B cell (primary cell): ENCODE measurements around the gene CCDC146. TPM values are rescaled to one million over a fixed set of nuclear protein-coding genes. Genes with fewer than 3 reads are reported as not detected.

Experiments
- ATAC-seq: fragments of 200-7000 bp; cut with Tn5 transposase; one replicate; pipeline ENCODE4 v1.10.0; 2021; ENCODE audit warnings: low read depth, mild to moderate bottlenecking, moderate number of reproducible peaks, moderate library complexity
- CTCF ChIA-PET: fragments of 350-600 bp; sonication (Branson Sonifier 250); formaldehyde crosslinking; loops from one replicate; lab custom pipeline; 2021; ENCODE audit warnings: antibody characterized with exemption, inconsistent platforms; lab: Charles Lee
- POLR2A ChIA-PET: fragments of 350-600 bp; sonication (Branson Sonifier 250); formaldehyde crosslinking; loops from one replicate; lab custom pipeline; 2021; ENCODE audit warnings: antibody characterized with exemption; lab: Charles Lee
- DNase-seq: peaks from one replicate; pipeline ENCODE4 v3.0.0; 2013
- H2AFZ ChIP-seq: 2 replicates; pipeline ENCODE4 v1.6.1; 2012; ENCODE audit warnings: mild to moderate bottlenecking, low read depth, low read length; ENCODE audit not compliant: insufficient read depth, poor library complexity, severe bottlenecking
- H3K27ac ChIP-seq, 2 donors: 1 replicate in 1 of 2; 2 replicates in 1 of 2; pipeline ENCODE4 v1.5.1; 2012 to 2013; ENCODE audit warnings: low read length in 2 of 2, mild to moderate bottlenecking in 2 of 2, moderate library complexity in 1 of 2
- H3K27me3 ChIP-seq, 4 experiments: fragments of 200-600 bp in 1 of 4; sonication (generic) in 1 of 4; replicated peaks in 1 of 4; 1 replicate in 2 of 4; 2 replicates in 2 of 4; pipeline versions ENCODE4 v1.6.1 to v1.7.0; 2013 to 2016; ENCODE audit warnings: low read length in 3 of 4, mild to moderate bottlenecking in 2 of 4, mixed read lengths in 1 of 4, moderate library complexity in 1 of 4; ENCODE audit not compliant: insufficient read depth in 4 of 4, control insufficient read depth in 3 of 4; ENCODE audit errors: control extremely low read depth in 1 of 4
- H3K36me3 ChIP-seq, 2 experiments: replicated peaks in 1 of 2; 1 replicate in 1 of 2; 2 replicates in 1 of 2; pipeline versions ENCODE4 v1.6.1 to v1.7.1; 2013; ENCODE audit warnings: low read length in 1 of 2; ENCODE audit not compliant: insufficient read depth in 2 of 2, control insufficient read depth in 1 of 2; ENCODE audit errors: control extremely low read depth in 1 of 2, extremely low read depth in 1 of 2
- H3K4me1 ChIP-seq, 2 donors: fragments of 200-600 bp in 1 of 2; sonication (generic) in 1 of 2; 1 replicate in 1 of 2; 2 replicates in 1 of 2; pipeline versions ENCODE4 v1.5.1 to v1.6.1; 2013 to 2017; ENCODE audit warnings: low read length in 2 of 2; ENCODE audit not compliant: control insufficient read depth in 2 of 2, insufficient read depth in 2 of 2
- H3K4me2 ChIP-seq: replicated peaks from 2 replicates; pipeline ENCODE3; 2012; ENCODE audit warnings: mild to moderate bottlenecking, low read depth, low read length; ENCODE audit not compliant: poor library complexity, severe bottlenecking
- H3K4me3 ChIP-seq, 5 experiments: fragments of 200-600 bp in 1 of 5; sonication (generic) in 1 of 5; 1 replicate in 3 of 5; 2 replicates in 2 of 5; pipeline versions ENCODE4 v1.5.1 to v1.7.0; 2011 to 2016; ENCODE audit warnings: low read length in 4 of 5, mild to moderate bottlenecking in 4 of 5, low read depth in 2 of 5, control low read depth in 1 of 5, moderate library complexity in 1 of 5; ENCODE audit not compliant: insufficient read depth in 1 of 5; ENCODE audit errors: control extremely low read depth in 1 of 5, extremely low read depth in 1 of 5
- H3K79me2 ChIP-seq: fragments of 200-600 bp; sonication (generic); one replicate; pipeline ENCODE4 v1.6.0; 2016; ENCODE audit warnings: low read length; ENCODE audit not compliant: control insufficient read depth, insufficient read depth
- H3K9ac ChIP-seq: fragments of 200-600 bp; sonication (generic); 2 replicates; pipeline ENCODE4 v1.6.1; 2017; ENCODE audit warnings: mild to moderate bottlenecking, low read length, moderate library complexity
- H3K9me3 ChIP-seq, 3 donors: one replicate each; pipeline versions ENCODE4 v1.6.1 to v1.7.1; 2013; ENCODE audit warnings: low read length in 2 of 3; ENCODE audit not compliant: control insufficient read depth in 2 of 3, insufficient read depth in 1 of 3; ENCODE audit errors: control extremely low read depth in 1 of 3
- H4K20me1 ChIP-seq: 2 replicates; pipeline ENCODE4 v1.6.0; 2012; ENCODE audit warnings: mild to moderate bottlenecking, low read length; ENCODE audit not compliant: insufficient read depth, control insufficient read depth, poor library complexity, severe bottlenecking
- H3K27ac Mint-ChIP-seq: one replicate; pipeline ENCODE4 v1.8.0; 2021; ENCODE audit warnings: mixed read lengths
- H3K27me3 Mint-ChIP-seq: one replicate; pipeline ENCODE4 v1.8.0; 2021; ENCODE audit warnings: mixed read lengths
- H3K4me1 Mint-ChIP-seq: one replicate; pipeline ENCODE4 v1.8.0; 2021; ENCODE audit warnings: mixed read lengths
- H3K4me3 Mint-ChIP-seq: one replicate; pipeline ENCODE4 v1.8.0; 2021; ENCODE audit warnings: mixed read lengths
- H3K9me3 Mint-ChIP-seq: one replicate; pipeline ENCODE4 v1.8.0; 2022; ENCODE audit warnings: mixed read lengths; ENCODE audit not compliant: insufficient read depth
- EZH2 ChIP-seq: IDR thresholded peaks from 2 replicates; pipeline ENCODE4 v1.6.1; 2012; ENCODE audit warnings: borderline replicate concordance, low read depth, mild to moderate bottlenecking, moderate library complexity, low read length; ENCODE audit not compliant: insufficient read depth, poor library complexity, severe bottlenecking
- WGBS: methylation state at CpG from one replicate; pipeline ENCODE4 v1.1.5; 2013; ENCODE audit warnings: missing lambda C conversion rate; ENCODE audit not compliant: insufficient coverage; 5-methylcytosine and 5-hydroxymethylcytosine counted together
- intact Hi-C: fragments of 100-400 bp; cut with micrococcal nuclease; formaldehyde crosslinking; loops from one replicate; pipeline ENCODE4 v1.10.0; 2022
- polyA plus RNA-seq: library from polyadenylated mRNA; depleted of rRNA; stranded (reverse); fragments of >200 nt; gene quantifications from 2 replicates; pipeline ENCODE4 v1.2.3, GENCODE V29; 2012
- total RNA-seq, 2 donors: library from RNA; stranded (reverse); fragments of 120-200 nt in 1 of 2; gene quantifications; 1 replicate in 1 of 2; 2 replicates in 1 of 2; pipeline versions ENCODE4 v1.2.3 to v1.2.4, GENCODE V29; 2013 to 2022
- TF ChIP-seq, protein P1 (sequence below): fragments of 200-600 bp; IDR thresholded peaks from one replicate; pipeline ENCODE4 v1.8.0; 2022; ENCODE audit warnings: antibody characterized with exemption, mild to moderate bottlenecking

Gene CCDC146
- total and polyA plus RNA-seq, 2 donors (not counting 1 experiment from before 2014, with no cell fraction given), result 5.6 to 8.5 TPM

- ATAC-seq (no peak), DNase-seq (no peak)
- H3K79me2 ChIP-seq, result no peaks in the 10 kb centered on the region
- H3K4me1 ChIP-seq, result peaks cover 0 to 5% of the 10 kb centered on the region in 2 donors
- H3K9me3 Mint-ChIP-seq, result no peaks in the 10 kb centered on the region
- POLR2A ChIA-PET, result no interaction called here
- H3K27me3 ChIP-seq, result no peaks in the 10 kb centered on the region
- peaks cover 10% of the 10 kb centered on the region for H3K4me1 Mint-ChIP-seq
- CTCF ChIA-PET, result no interaction called here
- no peak overlapping the region for H3K4me2 ChIP-seq
- no peak overlapping the region for H3K27ac Mint-ChIP-seq
- H3K27ac ChIP-seq, result no peak overlapping the region
- no peaks in the 10 kb centered on the region for H3K36me3 ChIP-seq
- H3K4me3 Mint-ChIP-seq, result no peak overlapping the region
- WGBS, result 83% methylated on average over 1 of the region's 4 CpGs
- H3K9ac ChIP-seq, result no peak overlapping the region
- TF ChIP-seq EZH2, result no peak
- TF ChIP-seq, protein P1, sequence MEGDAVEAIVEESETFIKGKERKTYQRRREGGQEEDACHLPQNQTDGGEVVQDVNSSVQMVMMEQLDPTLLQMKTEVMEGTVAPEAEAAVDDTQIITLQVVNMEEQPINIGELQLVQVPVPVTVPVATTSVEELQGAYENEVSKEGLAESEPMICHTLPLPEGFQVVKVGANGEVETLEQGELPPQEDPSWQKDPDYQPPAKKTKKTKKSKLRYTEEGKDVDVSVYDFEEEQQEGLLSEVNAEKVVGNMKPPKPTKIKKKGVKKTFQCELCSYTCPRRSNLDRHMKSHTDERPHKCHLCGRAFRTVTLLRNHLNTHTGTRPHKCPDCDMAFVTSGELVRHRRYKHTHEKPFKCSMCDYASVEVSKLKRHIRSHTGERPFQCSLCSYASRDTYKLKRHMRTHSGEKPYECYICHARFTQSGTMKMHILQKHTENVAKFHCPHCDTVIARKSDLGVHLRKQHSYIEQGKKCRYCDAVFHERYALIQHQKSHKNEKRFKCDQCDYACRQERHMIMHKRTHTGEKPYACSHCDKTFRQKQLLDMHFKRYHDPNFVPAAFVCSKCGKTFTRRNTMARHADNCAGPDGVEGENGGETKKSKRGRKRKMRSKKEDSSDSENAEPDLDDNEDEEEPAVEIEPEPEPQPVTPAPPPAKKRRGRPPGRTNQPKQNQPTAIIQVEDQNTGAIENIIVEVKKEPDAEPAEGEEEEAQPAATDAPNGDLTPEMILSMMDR, result no peak
- no peak overlapping the region for H2AFZ ChIP-seq
- H3K9me3 ChIP-seq, result no peaks in the 10 kb centered on the region
- H3K27me3 Mint-ChIP-seq, result no peaks in the 10 kb centered on the region
- intact Hi-C loops, result no loop called here
- H3K4me3 ChIP-seq, result no peak overlapping the region
- no peaks in the 10 kb centered on the region for H4K20me1 ChIP-seq
Measured at GRCh38 chr7:77262316-77262715, 139.9 kb downstream of the CCDC146 start.

- Mint-ChIP-seq H3K27me3 (no peaks in the 10 kb centered on the region), H3K4me1 (peaks cover 38% of the 10 kb centered on the region), H3K4me3 (no peak overlapping the region), H3K9me3 (no peaks in the 10 kb centered on the region), H3K27ac (no peak overlapping the region)
- no peaks in the 10 kb centered on the region for H3K36me3 ChIP-seq
- CTCF ChIA-PET, result interaction anchor here (0.7 kb wide), 1 partner anchor 8 kb away, joined by 3 read pairs; no protein-coding TSS in a partner anchor
- H3K9ac ChIP-seq, result no peak overlapping the region
- no peaks in the 10 kb centered on the region for H3K9me3 ChIP-seq
- no peak for ATAC-seq
- DNase-seq, result no peak
- TF ChIP-seq, protein P1, result no peak
- no peak for TF ChIP-seq EZH2
- no peaks in the 10 kb centered on the region for H3K79me2 ChIP-seq
- H3K27me3 ChIP-seq, result no peaks in the 10 kb centered on the region
- no peak overlapping the region for H3K4me2 ChIP-seq
- no peak overlapping the region for H2AFZ ChIP-seq
- H3K27ac ChIP-seq, result no peak overlapping the region
- H3K4me1 ChIP-seq, result peaks cover 19 to 20% of the 10 kb centered on the region in 2 donors
- WGBS, result no CpG with 5 or more reads among the region's 4 CpGs
- intact Hi-C loops, result no loop called here
- POLR2A ChIA-PET, result no interaction called here
- H3K4me3 ChIP-seq, result no peak overlapping the region
- H4K20me1 ChIP-seq, result no peaks in the 10 kb centered on the region
Measured at GRCh38 chr7:77265666-77266065, 143.3 kb downstream of the CCDC146 start.
